CD4-positive, alpha-beta T cell (primary cell): Measurements from ENCODE around the gene HOMEZ. TPM values are rescaled to one million over a fixed set of nuclear protein-coding genes. Genes with fewer than 3 reads are reported as not detected.
"Not testable (repeated sequence)": the region's sequence is repeated elsewhere in the genome, so short reads cannot be mapped to it uniquely, and the experiment has no call there.

Experiments
- ATAC-seq: fragments of 200-7000 bp; cut with Tn5 transposase; one replicate; pipeline ENCODE4 v1.10.0; 2022; ENCODE audit warnings: mild to moderate bottlenecking; ENCODE audit not compliant: poor library complexity
- CTCF ChIA-PET: fragments of 350-600 bp; sonication (Branson Sonifier 250); formaldehyde crosslinking; loops from one replicate; lab custom pipeline; 2021; ENCODE audit warnings: antibody characterized with exemption, inconsistent platforms; lab: Charles Lee
- POLR2A ChIA-PET: fragments of 350-600 bp; sonication (Branson Sonifier 250); formaldehyde crosslinking; loops from one replicate; lab custom pipeline; 2021; ENCODE audit warnings: antibody characterized with exemption, inconsistent platforms; lab: Charles Lee
- DNase-seq, 14 experiments: peaks; one replicate each; pipeline ENCODE4 v3.0.0-alpha.2; 2013 to 2020; ENCODE audit warnings: mixed read lengths in 2 of 14
- H3K27ac ChIP-seq, 2 donors: one replicate each; pipeline versions ENCODE4 v1.5.1 to v1.7.0; 2013; ENCODE audit warnings: low read length in 2 of 2, low read depth in 1 of 2, mild to moderate bottlenecking in 1 of 2
- H3K27me3 ChIP-seq, 2 experiments: 1 replicate in 1 of 2; 2 replicates in 1 of 2; pipeline versions ENCODE4 v1.6.1 to v1.7.0; 2013; ENCODE audit warnings: low read length in 2 of 2, control low read depth in 1 of 2, mild to moderate bottlenecking in 1 of 2, moderate library complexity in 1 of 2; ENCODE audit not compliant: insufficient read depth in 2 of 2, control insufficient read depth in 1 of 2
- H3K36me3 ChIP-seq: one replicate; pipeline ENCODE4 v1.6.1; 2013; ENCODE audit warnings: low read length, control low read depth; ENCODE audit not compliant: insufficient read depth
- H3K4me1 ChIP-seq: one replicate; pipeline ENCODE4 v1.6.1; 2013; ENCODE audit warnings: low read length, control low read depth; ENCODE audit not compliant: insufficient read depth
- H3K4me3 ChIP-seq: one replicate; pipeline ENCODE4 v1.5.1; 2013; ENCODE audit warnings: mild to moderate bottlenecking, low read length, moderate library complexity
- H3K9me3 ChIP-seq, 2 experiments: 1 replicate in 1 of 2; 2 replicates in 1 of 2; pipeline versions ENCODE4 v1.6.1 to v1.7.0; 2013; ENCODE audit warnings: low read length in 2 of 2, mild to moderate bottlenecking in 2 of 2, control low read depth in 1 of 2, moderate library complexity in 1 of 2; ENCODE audit not compliant: control insufficient read depth in 1 of 2, insufficient read depth in 1 of 2
- H3K27ac Mint-ChIP-seq: one replicate; pipeline ENCODE4 v1.8.0; 2020; ENCODE audit warnings: mixed read lengths
- H3K27me3 Mint-ChIP-seq: one replicate; pipeline ENCODE4 v1.8.0; 2021; ENCODE audit warnings: mixed read lengths
- H3K36me3 Mint-ChIP-seq: one replicate; pipeline ENCODE4 v1.8.0; 2021; ENCODE audit warnings: low read depth, mixed read lengths
- H3K4me1 Mint-ChIP-seq: one replicate; pipeline ENCODE4 v1.8.0; 2021; ENCODE audit warnings: low read depth, mixed read lengths
- H3K4me3 Mint-ChIP-seq: one replicate; pipeline ENCODE4 v1.8.0; 2020; ENCODE audit warnings: mild to moderate bottlenecking, mixed read lengths
- H3K9me3 Mint-ChIP-seq: one replicate; pipeline ENCODE4 v1.8.0; 2020; ENCODE audit warnings: mixed read lengths
- CTCF ChIP-seq: fragments of 200-600 bp; IDR thresholded peaks from one replicate; pipeline ENCODE4 v1.8.0; 2022; ENCODE audit warnings: antibody characterized with exemption, mild to moderate bottlenecking
- intact Hi-C, 2 experiments: fragments of 100-400 bp; cut with DNase I in 1 of 2; cut with micrococcal nuclease in 1 of 2; formaldehyde crosslinking; loops; one replicate each; pipeline versions ENCODE4 v1.15.1 to v1.9.0; 2023 to 2025; cut with DNase I, micrococcal nuclease
- total RNA-seq, 174 experiments: library from RNA in 2 of 174; stranded (reverse) in 2 of 174; gene quantifications; one replicate each; pipeline ENCODE4 v1.2.3 and lab custom pipeline; 2021 to 2026

Gene HOMEZ
- total RNA-seq, 2 experiments from 2014 or later = 2.0 to 2.8 TPM

DNA sequence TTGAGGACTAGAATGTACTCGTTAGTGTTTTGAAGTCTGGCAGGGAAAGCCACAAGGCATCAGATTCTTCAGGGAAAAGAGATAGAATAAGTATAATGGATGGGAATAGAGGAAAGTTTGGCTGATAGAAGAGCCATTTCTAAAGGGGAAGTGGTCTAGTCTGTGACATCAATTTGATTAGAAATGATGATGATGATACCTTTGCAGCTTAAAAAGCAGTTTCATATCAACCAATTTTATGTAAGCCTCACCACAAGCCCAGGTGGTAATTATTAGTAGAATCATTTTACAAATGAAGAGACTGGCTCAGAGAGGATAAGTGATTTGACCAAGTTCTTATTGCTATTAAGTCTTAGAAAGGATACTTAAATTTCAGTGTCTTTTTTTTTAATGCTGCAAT is 45.3 kb downstream of the HOMEZ start:
- POLR2A ChIA-PET = no interaction called here
- ATAC-seq = no peak

GRCh38 chr14:23237772-23238594 is 47.9 kb downstream of the HOMEZ start, which contains the start of gene RNF212B:
Gene RNF212B (plus strand): TSS chr14:23237936. CDS start chr14:23240346, 2,410 bp downstream.
- ATAC-seq (peak; percentile 100), DNase-seq (peak; percentile 57 to 87 (median 72))
- Mint-ChIP-seq H3K9me3 (no peaks in the 10 kb centered on the region), H3K36me3 (no peaks in the 10 kb centered on the region), H3K4me1 (peaks cover 7% of the 10 kb centered on the region), H3K27me3 (peaks cover 46% of the 10 kb centered on the region), H3K4me3 (no peak within 1 kb of the TSS), H3K27ac (no peak within 1 kb of the TSS)
- ChIA-PET CTCF (no interaction called here), POLR2A (interaction anchor here (0.6 to 1.0 kb wide), 2 partner anchors 8 to 143 kb away, joined by 3 to 4 read pairs; partner anchors contain the start of genes ACIN1 and C14orf119)
- peak within 1 kb of the TSS; percentile 20 for H3K4me3 ChIP-seq
- peaks cover 0 to 10% of the 10 kb centered on the region in 2 experiments for H3K27me3 ChIP-seq
- no peak within 1 kb of the TSS for H3K27ac ChIP-seq
- peaks cover 8% of the 10 kb centered on the region for H3K4me1 ChIP-seq
- intact Hi-C loops = no loop called here
- TF ChIP-seq CTCF = no peak
- peaks cover 0 to 5% of the 10 kb centered on the region in 2 experiments for H3K9me3 ChIP-seq
- no peaks in the 10 kb centered on the region for H3K36me3 ChIP-seq

More for the DNA sequence above, 45.3 kb downstream of the HOMEZ start:
- peaks cover 45% of the 10 kb centered on the region for H3K27me3 Mint-ChIP-seq
- no peak for DNase-seq
- Histone ChIP-seq H3K9me3 (peaks cover 0 to 5% of the 10 kb centered on the region in 2 experiments), H3K27me3 (peaks cover 0 to 10% of the 10 kb centered on the region in 2 experiments), H3K4me1 (peaks cover 8% of the 10 kb centered on the region), H3K36me3 (no peaks in the 10 kb centered on the region), H3K4me3 (no peak overlapping the region), H3K27ac (no peak overlapping the region)
- no peak overlapping the region for H3K4me3 Mint-ChIP-seq
- intact Hi-C loops = no loop called here
- H3K36me3 Mint-ChIP-seq = no peaks in the 10 kb centered on the region
- no peak for TF ChIP-seq CTCF
- CTCF ChIA-PET = no interaction called here
- H3K4me1 Mint-ChIP-seq = peaks cover 7% of the 10 kb centered on the region
- no peak overlapping the region for H3K27ac Mint-ChIP-seq
- no peaks in the 10 kb centered on the region for H3K9me3 Mint-ChIP-seq

GRCh38 chr14:23232241-23232808 is 53.6 kb downstream of the HOMEZ start:
- H3K27ac ChIP-seq, ATAC-seq, H3K27me3 ChIP-seq, H3K4me3 Mint-ChIP-seq, H3K4me1 ChIP-seq, H3K36me3 Mint-ChIP-seq, H3K4me1 Mint-ChIP-seq, CTCF ChIA-PET, H3K27ac Mint-ChIP-seq, H3K9me3 Mint-ChIP-seq, H3K4me3 ChIP-seq, intact Hi-C loops, H3K36me3 ChIP-seq, DNase-seq, POLR2A ChIA-PET: not testable (repeated sequence)
- H3K27me3 Mint-ChIP-seq = peaks cover 12% of the 10 kb centered on the region
- H3K9me3 ChIP-seq = peaks cover 0 to 10% of the 10 kb centered on the region in 2 experiments
